HepG2 (cell line): Measurements from ENCODE around the gene GAR1. TPM values are rescaled to one million over a fixed set of nuclear protein-coding genes. Genes with fewer than 3 reads are reported as not detected.
A peak's percentile ranks its signal among the peaks of the same experiment; 100 is the strongest.

Experiments
- ATAC-seq: fragments of 200-7000 bp; cut with Tn5 transposase; 3 replicates; pipeline ENCODE4 v1.9.1; 2020; ENCODE audit warnings: mild to moderate bottlenecking, moderate library complexity
- BruUV-seq: library from RNA; stranded (reverse); fragments of 400-500 nt; replicated peaks from 2 replicates; lab custom pipeline; 2021; lab: Mats Ljungman, UMichigan
- CTCF ChIA-PET: fragments of 300-600 bp; formaldehyde crosslinking; extraction: SDS; loops from one replicate; lab custom pipeline; 2021; ENCODE audit warnings: low total read pairs, inconsistent platforms, low intra/inter-chr PET ratio; lab: Yijun Ruan, JAX
- POLR2A ChIA-PET: fragments of 350-600 bp; sonication (Branson Sonifier 250); formaldehyde crosslinking; loops from one replicate; lab custom pipeline; 2020; ENCODE audit warnings: antibody characterized with exemption, inconsistent platforms; lab: Yijun Ruan, JAX
- DNase-seq: peaks from one replicate; pipeline ENCODE4 v3.0.0-alpha.2; 2015; ENCODE audit warnings: low spot score
- FAIRE-seq: peaks from 3 replicates; lab custom pipeline; 2011; peaks lifted over from hg19 to GRCh38; lab: Jason Lieb, UNC
- H2AFZ ChIP-seq: one replicate; pipeline ENCODE4 v1.6.1; 2011; ENCODE audit warnings: low read length, inconsistent platforms
- H3K27ac ChIP-seq: fragments of 300-600 bp; 3 replicates; pipeline ENCODE4 v1.8.0; 2011; ENCODE audit warnings: mixed run types, mild to moderate bottlenecking, mixed read lengths, low read length, inconsistent platforms; ENCODE audit not compliant: insufficient read depth; ENCODE audit errors: extremely low read length
- H3K27me3 ChIP-seq, 2 experiments: fragments of 200-600 bp in 1 of 2; 2 replicates in 1 of 2; 3 replicates in 1 of 2; pipeline versions ENCODE4 v1.6.0 to v1.8.0; 2011; ENCODE audit warnings: low read length in 2 of 2, mild to moderate bottlenecking in 2 of 2, moderate library complexity in 2 of 2, inconsistent platforms in 1 of 2; ENCODE audit not compliant: insufficient read depth in 2 of 2, control insufficient read depth in 1 of 2
- H3K36me3 ChIP-seq, 2 experiments: fragments of 200-600 bp in 1 of 2; replicated peaks in 1 of 2; 2 replicates in 1 of 2; 3 replicates in 1 of 2; pipeline versions ENCODE4 v1.5.1 to v1.8.0; 2011; ENCODE audit warnings: low read length in 2 of 2, inconsistent platforms in 1 of 2; ENCODE audit not compliant: insufficient read depth in 2 of 2, control insufficient read depth in 1 of 2
- H3K4me1 ChIP-seq: 2 replicates; pipeline ENCODE4 v1.5.1; 2012; ENCODE audit warnings: low read length, inconsistent platforms; ENCODE audit not compliant: insufficient read depth
- H3K4me2 ChIP-seq: 2 replicates; pipeline ENCODE4 v1.6.0; 2011; ENCODE audit warnings: low read depth, low read length, inconsistent platforms
- H3K4me3 ChIP-seq, 3 experiments: fragments of 200-600 bp in 1 of 3; sonication (generic), shearing (Covaris generic) in 1 of 3; replicated peaks in 1 of 3; 2 replicates each; pipeline ENCODE4 v1.5.1; 2011 to 2016; ENCODE audit warnings: low read length in 3 of 3, inconsistent platforms in 2 of 3, low read depth in 2 of 3, mild to moderate bottlenecking in 2 of 3, control low read depth in 1 of 3, mixed read lengths in 1 of 3; ENCODE audit not compliant: insufficient read depth in 1 of 3
- H3K79me2 ChIP-seq: one replicate; pipeline ENCODE4 v1.6.1; 2011; ENCODE audit warnings: low read length, inconsistent platforms; ENCODE audit not compliant: insufficient read depth
- H3K9ac ChIP-seq: 2 replicates; pipeline ENCODE4 v1.6.0; 2011; ENCODE audit warnings: mild to moderate bottlenecking, low read depth, low read length, inconsistent platforms; ENCODE audit not compliant: insufficient read depth
- H3K9me3 ChIP-seq: 2 replicates; pipeline ENCODE4 v1.5.1; 2012; ENCODE audit warnings: mild to moderate bottlenecking, low read length
- H4K20me1 ChIP-seq: 2 replicates; pipeline ENCODE4 v1.6.0; 2011; ENCODE audit warnings: inconsistent platforms, mild to moderate bottlenecking, low read length, moderate library complexity; ENCODE audit not compliant: insufficient read depth
- AFF4 ChIP-seq: sonication (generic); formaldehyde crosslinking; IDR thresholded peaks from 2 replicates; pipeline ENCODE4 v1.4.0; 2020; ENCODE audit warnings: missing genetic modification reagents
- SIN3A ChIP-seq: IDR thresholded peaks from 2 replicates; pipeline ENCODE4 v1.6.1; 2011; ENCODE audit warnings: low read depth, mild to moderate bottlenecking, control low read depth, low read length, borderline replicate concordance
- ZFX ChIP-seq: sonication (generic); formaldehyde crosslinking; IDR thresholded peaks from 2 replicates; pipeline ENCODE4 v1.4.0; 2020; ENCODE audit warnings: mild to moderate bottlenecking, low read depth, missing genetic modification reagents, moderate library complexity
- ZFY ChIP-seq: sonication (generic); formaldehyde crosslinking; IDR thresholded peaks from 2 replicates; pipeline ENCODE4 v1.4.0; 2020; ENCODE audit warnings: missing genetic modification reagents
- ZNF331 ChIP-seq: sonication (generic); formaldehyde crosslinking; IDR thresholded peaks from 2 replicates; pipeline ENCODE4 v1.4.0; 2020; ENCODE audit warnings: missing genetic modification reagents
- ZNF337 ChIP-seq: sonication (generic); formaldehyde crosslinking; IDR thresholded peaks from 2 replicates; pipeline ENCODE4 v1.5.1; 2020; ENCODE audit warnings: missing genetic modification reagents, low read depth, mild to moderate bottlenecking, borderline replicate concordance
- WGBS: methylation state at CpG from one replicate; pipeline ENCODE4 v1.1.6; 2017; ENCODE audit warnings: low lambda C conversion rate; 5-methylcytosine and 5-hydroxymethylcytosine counted together
- in situ Hi-C: cut with HindIII; loops from 2 replicates; pipeline ENCODE4 v1.10.0; 2017; ENCODE audit warnings: low pct_unique_long_range_greater_than_20kb; ENCODE audit not compliant: extremely low pct_ligation_motif_present
- intact Hi-C: fragments of 100-400 bp; cut with micrococcal nuclease; formaldehyde crosslinking; loops from one replicate; pipeline ENCODE4 v1.10.0; 2022; ENCODE audit not compliant: unreplicated experiment
- polyA plus RNA-seq, 8 experiments: library from polyadenylated mRNA; depleted of rRNA in 3 of 8; stranded (reverse) in 7 of 8; unstranded in 1 of 8; fragments of >200 nt; fragmentation: Illumina TruSeq in 4 of 8; extraction: Trizol in 4 of 8; gene quantifications; 2 replicates each; pipeline versions ENCODE4 v1.2.1 to v1.2.3, GENCODE V29; 2011 to 2016; ENCODE audit warnings: low read depth in 4 of 8, missing spikeins in 1 of 8, mixed read lengths in 1 of 8; ENCODE audit not compliant: insufficient read depth in 1 of 8
- total RNA-seq, 5 experiments: library from RNA; depleted of rRNA; stranded (reverse); fragments of >200 nt; fragmentation: Illumina TruSeq; extraction: Trizol; gene quantifications; 2 replicates each; pipeline ENCODE4 v1.2.3, GENCODE V29; 2016; ENCODE audit warnings: low read depth in 1 of 5
- TF ChIP-seq, protein P1 (sequence below): sonication (generic); formaldehyde crosslinking; IDR thresholded peaks from 2 replicates; pipeline ENCODE4 v1.9.0; 2021; ENCODE audit warnings: missing genetic modification reagents, mild to moderate bottlenecking, borderline replicate concordance

GAR1 gene
- total and polyA plus RNA-seq, 2 of the 13 experiments (the other 11 are each of a cell fraction or from before 2014, with no cell fraction given) = 11.3 to 11.4 TPM

- BruUV-seq = TSS peak; percentile 74
Measured at GRCh38 chr4:109801099-109801789, 14.3 kb upstream of the GAR1 start.

More at GRCh38 chr4:109801099-109801789, 14.3 kb upstream of the GAR1 start:
- Histone ChIP-seq H3K27me3 (no peaks in the 10 kb centered on the region), H4K20me1 (no peaks in the 10 kb centered on the region; the same call in 1 of the 2 replicates), H3K27ac (peak overlapping the region; percentile 79), H3K9ac (peak overlapping the region; percentile 76), H3K9me3 (peaks cover 12% of the 10 kb centered on the region), H3K4me2 (peak overlapping the region; percentile 65), H3K79me2 (peaks cover 53% of the 10 kb centered on the region), H3K36me3 (peaks cover 3 to 10% of the 10 kb centered on the region in 2 experiments; a peak in 4 of 5 replicates), H3K4me1 (peaks cover 75% of the 10 kb centered on the region), H2AFZ (no peak overlapping the region), H3K4me3 (peak overlapping the region; percentile 68 to 89 (median 80); a peak in 5 of 6 replicates)
- under 1% methylated on average over 4 of the region's 4 CpGs for WGBS
- DNase-seq = no peak
- TF ChIP-seq ZFX (CRISPR knock-in tag) (peak; percentile 45; the same call in 1 of the 2 replicates), ZNF337 (CRISPR knock-in tag) (no peak), ZFY (CRISPR knock-in tag) (peak; percentile 39; the same call in 1 of the 2 replicates), AFF4 (CRISPR knock-in tag) (no peak), SIN3A (no peak), ZNF331 (CRISPR knock-in tag) (no peak)
- TF ChIP-seq, protein P1, sequence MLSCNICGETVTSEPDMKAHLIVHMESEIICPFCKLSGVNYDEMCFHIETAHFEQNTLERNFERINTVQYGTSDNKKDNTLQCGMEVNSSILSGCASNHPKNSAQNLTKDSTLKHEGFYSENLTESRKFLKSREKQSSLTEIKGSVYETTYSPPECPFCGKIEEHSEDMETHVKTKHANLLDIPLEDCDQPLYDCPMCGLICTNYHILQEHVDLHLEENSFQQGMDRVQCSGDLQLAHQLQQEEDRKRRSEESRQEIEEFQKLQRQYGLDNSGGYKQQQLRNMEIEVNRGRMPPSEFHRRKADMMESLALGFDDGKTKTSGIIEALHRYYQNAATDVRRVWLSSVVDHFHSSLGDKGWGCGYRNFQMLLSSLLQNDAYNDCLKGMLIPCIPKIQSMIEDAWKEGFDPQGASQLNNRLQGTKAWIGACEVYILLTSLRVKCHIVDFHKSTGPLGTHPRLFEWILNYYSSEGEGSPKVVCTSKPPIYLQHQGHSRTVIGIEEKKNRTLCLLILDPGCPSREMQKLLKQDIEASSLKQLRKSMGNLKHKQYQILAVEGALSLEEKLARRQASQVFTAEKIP = no peak
- ATAC-seq = no peak
- ChIA-PET POLR2A (interaction anchor here (1.1 to 1.9 kb wide), 4 partner anchors 14 to 368 kb away, joined by 4 to 13 read pairs (median 6); partner anchors contain the start of genes GAR1, PLA2G12A and SEC24B), CTCF (no interaction called here)
- FAIRE-seq = no peak
- intact Hi-C loops = loop anchor here (5.0 to 10.0 kb wide), 3 partner anchors 39 to 369 kb away; partner anchors contain the start of genes MCUB and SEC24B
- in situ Hi-C loops = loop anchor here (5.0 to 25.0 kb wide), 2 partner anchors 239 to 369 kb away; partner anchors contain the start of genes MCUB and SEC24B
